IMR-90 (cell line): ENCODE results near the gene RANBP3.

Experiments
- ELK1 ChIP-seq: fragments of 150-350 bp; IDR thresholded peaks from 2 replicates; pipeline ENCODE4 v1.6.1; 2016; ENCODE audit warnings: low read depth, mild to moderate bottlenecking, low read length, moderate library complexity, borderline replicate concordance
- FOS ChIP-seq: fragments of 150-350 bp; IDR thresholded peaks from 2 replicates; pipeline ENCODE4 v1.6.1; 2016; ENCODE audit warnings: low read depth, low read length
- POLR2A ChIP-seq: IDR thresholded peaks from 2 replicates; pipeline ENCODE4 v1.6.1; 2012; ENCODE audit warnings: mild to moderate bottlenecking, low read depth, low read length
- TF ChIP-seq, protein P1 (sequence below): conservative IDR thresholded peaks from 2 replicates; pipeline ENCODE4 v1.5.1; 2012; ENCODE audit warnings: mild to moderate bottlenecking, low read depth, low read length, improper control_type of control experiment

- TF ChIP-seq ELK1 (no peak), FOS (no peak), POLR2A (no peak)
- TF ChIP-seq, protein P1, sequence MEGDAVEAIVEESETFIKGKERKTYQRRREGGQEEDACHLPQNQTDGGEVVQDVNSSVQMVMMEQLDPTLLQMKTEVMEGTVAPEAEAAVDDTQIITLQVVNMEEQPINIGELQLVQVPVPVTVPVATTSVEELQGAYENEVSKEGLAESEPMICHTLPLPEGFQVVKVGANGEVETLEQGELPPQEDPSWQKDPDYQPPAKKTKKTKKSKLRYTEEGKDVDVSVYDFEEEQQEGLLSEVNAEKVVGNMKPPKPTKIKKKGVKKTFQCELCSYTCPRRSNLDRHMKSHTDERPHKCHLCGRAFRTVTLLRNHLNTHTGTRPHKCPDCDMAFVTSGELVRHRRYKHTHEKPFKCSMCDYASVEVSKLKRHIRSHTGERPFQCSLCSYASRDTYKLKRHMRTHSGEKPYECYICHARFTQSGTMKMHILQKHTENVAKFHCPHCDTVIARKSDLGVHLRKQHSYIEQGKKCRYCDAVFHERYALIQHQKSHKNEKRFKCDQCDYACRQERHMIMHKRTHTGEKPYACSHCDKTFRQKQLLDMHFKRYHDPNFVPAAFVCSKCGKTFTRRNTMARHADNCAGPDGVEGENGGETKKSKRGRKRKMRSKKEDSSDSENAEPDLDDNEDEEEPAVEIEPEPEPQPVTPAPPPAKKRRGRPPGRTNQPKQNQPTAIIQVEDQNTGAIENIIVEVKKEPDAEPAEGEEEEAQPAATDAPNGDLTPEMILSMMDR, result no peak
Observed at GRCh38 chr19:6017576-6017975, 39.6 kb upstream of the RANBP3 start.
